HG03039 (cell line): Measurements from ENCODE around the gene SLC22A14.

ENCODE experiments used
- ATAC-seq: cut with Tn5 transposase; IDR thresholded peaks from one replicate; pipeline ENCODE4 v1.9.1; 2021; ENCODE audit warnings: mild to moderate bottlenecking, moderate library complexity; ENCODE audit not compliant: unreplicated experiment

The SLC22A14 gene

DNA sequence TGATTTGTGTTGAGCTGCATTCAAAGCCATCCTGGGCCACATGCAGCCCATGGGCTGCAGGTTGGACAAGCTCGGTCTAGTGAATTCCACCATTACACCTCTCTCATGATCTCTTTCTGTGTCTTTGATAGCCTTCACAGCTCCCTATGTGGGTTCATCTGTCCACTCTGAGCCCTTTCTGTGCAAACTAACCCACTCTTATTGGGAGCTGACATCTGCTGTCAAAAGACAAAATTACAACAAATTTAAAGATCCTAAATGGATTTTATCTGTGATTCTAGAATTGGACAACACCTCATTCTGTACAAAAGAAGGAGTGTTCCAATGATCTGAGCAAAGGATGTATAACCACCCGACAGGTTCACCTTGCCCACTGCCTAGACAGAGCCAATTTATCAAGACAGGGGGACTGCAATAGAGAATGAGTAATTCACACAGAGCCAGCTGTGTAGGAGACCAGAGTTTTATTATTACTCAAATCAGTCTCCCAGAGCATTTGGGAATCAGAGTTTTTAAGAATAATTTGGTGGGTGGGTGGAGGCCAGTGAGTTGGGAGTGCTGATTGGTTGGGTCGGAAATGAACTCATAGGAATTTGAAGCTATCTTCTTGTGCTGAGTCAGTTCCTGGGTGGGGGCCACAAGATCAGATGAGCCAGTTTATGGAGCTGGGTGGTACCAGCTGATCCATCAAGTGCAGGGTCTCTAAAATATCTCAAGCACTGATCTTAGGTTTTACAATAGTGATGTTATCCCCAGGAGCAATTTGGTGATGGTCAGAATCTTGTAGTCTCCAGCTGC lies 61.9 kb downstream of the SLC22A14 start:
- no peak for ATAC-seq

DNA sequence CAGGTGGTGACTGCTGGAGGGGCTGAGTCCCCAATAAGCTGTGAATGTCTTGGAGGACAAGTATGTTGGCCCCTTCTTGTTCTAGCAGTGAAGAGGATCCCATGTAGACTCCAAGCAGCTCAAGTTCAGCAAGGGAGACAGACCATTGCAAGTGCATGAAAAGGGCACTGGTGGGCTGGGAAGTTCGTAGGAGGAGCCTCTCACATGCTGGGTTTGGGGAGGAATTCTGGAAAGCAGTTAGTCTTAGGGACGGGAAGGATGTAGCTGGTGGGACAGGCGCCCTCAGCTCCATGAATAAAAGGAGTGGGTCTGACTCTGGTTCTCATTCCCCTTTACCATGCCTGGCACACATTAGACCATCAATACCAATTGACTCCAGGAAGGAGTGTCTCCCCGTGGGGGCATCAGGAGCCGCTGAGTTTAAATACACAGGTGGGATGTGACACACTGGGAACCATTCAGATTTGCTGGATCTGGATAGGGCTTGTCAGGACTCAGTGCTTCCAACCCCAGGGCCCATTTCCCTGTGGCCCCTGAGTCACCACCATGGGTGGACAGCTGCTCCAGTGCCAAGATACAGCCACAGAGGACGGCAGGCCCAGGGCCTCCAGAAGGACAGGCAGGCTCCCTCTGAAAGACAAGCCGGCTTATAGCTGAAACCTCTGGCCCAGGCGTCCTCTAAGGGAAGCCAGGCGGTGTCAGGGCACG lies 63.9 kb downstream of the SLC22A14 start:
- ATAC-seq, result no peak

- peak; percentile 97 for ATAC-seq
Observed at GRCh38 chr3:38346587-38347410, 64.7 kb downstream of the SLC22A14 start, which contains the start of gene XYLB. Gene XYLB (plus strand): TSS chr3:38346785. CDS start chr3:38346869, 84 bp downstream.

GRCh38 chr3:38347421-38348200 lies 65.5 kb downstream of the SLC22A14 start:
- no peak for ATAC-seq

- ATAC-seq, result no peak
Observed at GRCh38 chr3:38348903-38349302, 66.8 kb downstream of the SLC22A14 start.

GRCh38 chr3:38349684-38350359 lies 67.7 kb downstream of the SLC22A14 start:
- ATAC-seq, result no peak

- ATAC-seq, result no peak
Observed at GRCh38 chr3:38353151-38353550, 71.1 kb downstream of the SLC22A14 start.

GRCh38 chr3:38354588-38355330 lies 72.7 kb downstream of the SLC22A14 start:
- no peak for ATAC-seq

- ATAC-seq, result no peak
Observed at GRCh38 chr3:38359038-38359437, 76.9 kb downstream of the SLC22A14 start.

- no peak for ATAC-seq
Observed at GRCh38 chr3:38360345-38360744, 78.3 kb downstream of the SLC22A14 start.

- no peak for ATAC-seq
Observed at GRCh38 chr3:38361496-38361895, 79.4 kb downstream of the SLC22A14 start.

DNA sequence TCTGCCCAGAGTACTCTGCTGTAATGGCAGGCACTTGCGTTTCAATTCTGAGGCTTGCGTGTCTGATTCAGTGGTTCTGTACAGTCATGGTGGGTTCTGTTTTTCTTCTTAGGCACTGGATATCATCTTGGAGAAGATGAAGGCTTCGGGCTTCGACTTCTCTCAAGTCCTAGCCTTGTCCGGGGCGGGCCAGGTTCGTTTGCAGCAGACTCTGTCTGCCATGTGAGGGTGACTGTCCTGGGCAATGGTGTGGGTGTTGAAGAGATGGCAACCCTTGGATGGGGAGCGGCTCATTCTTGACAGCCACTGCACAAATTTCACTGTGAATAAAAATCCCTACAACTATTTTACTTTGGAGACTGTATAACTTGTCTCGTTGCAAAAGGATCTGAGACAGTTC lies 80.7 kb downstream of the SLC22A14 start:
- no peak for ATAC-seq

DNA sequence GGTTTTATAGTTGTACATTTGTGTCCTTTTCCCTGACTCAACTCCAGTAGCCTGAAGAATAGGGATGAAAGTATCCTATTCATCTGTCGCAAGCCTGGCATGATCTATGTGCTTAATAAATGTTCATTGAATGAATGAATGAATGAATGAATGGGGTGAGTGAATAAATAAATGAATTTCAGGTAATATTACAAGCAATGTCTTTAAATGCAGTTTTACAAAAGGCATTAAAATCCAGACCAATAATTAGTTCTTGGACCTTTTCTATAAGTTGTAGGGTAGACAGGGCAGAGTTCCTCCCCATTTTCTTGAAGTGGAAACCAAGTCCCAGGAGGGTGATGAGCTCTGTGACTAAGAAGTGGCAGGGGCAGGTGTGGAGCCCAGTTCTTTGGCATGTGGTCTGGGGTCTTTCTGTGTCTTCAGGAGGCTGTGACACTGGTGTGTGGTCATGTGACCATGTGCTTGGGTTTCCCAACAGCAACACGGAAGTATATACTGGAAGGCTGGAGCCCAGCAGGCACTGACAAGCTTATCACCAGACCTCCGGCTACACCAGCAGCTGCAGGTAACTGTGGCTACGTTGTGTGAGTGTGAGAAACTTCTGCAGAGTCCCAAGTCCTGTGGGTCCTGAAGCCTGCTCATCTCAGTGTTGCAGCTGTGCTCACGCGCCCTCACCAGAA lies 82.8 kb downstream of the SLC22A14 start:
- ATAC-seq, result no peak

DNA sequence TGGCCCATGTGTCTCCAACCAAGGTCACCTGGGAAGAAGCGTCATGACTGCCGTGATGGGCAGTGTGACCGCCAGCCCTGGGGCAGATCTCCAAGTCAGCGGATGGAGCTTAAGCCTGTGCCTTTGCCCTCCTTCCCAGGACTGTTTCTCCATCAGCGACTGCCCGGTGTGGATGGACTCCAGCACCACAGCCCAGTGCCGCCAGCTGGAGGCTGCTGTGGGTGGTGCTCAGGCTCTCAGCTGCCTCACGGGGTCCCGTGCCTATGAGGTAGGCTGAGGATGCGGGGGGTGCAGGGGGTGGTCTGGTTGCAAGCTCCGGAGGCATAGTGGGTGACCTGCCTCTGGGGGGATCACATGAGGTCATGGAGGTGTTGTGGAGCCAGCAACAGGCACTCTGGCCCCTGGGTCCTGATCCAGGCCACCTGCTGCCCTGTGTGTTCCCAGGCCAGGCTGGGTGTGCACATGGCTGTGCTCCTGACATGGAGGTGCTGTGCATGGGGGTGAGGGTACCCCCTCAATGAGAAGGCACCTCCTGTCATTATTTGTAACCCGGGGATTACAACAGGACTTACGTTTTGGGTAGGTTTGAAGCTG lies 83.5 kb downstream of the SLC22A14 start:
- ATAC-seq, result no peak

GRCh38 chr3:38366082-38366481 lies 84.0 kb downstream of the SLC22A14 start:
- ATAC-seq, result no peak

- no peak for ATAC-seq
Observed at GRCh38 chr3:38367779-38368178, 85.7 kb downstream of the SLC22A14 start.
